A549 (cell line): ENCODE results near the gene PROM2. TPM values are rescaled to one million over a fixed set of nuclear protein-coding genes. Genes with fewer than 3 reads are reported as not detected.

Source experiments
- ATAC-seq, 2 experiments: fragments of 200-7000 bp in 1 of 2; fragments of >200 bp in 1 of 2; cut with Nextera tagmentation in 1 of 2; cut with Tn5 transposase in 1 of 2; 3 replicates each; pipeline versions ENCODE4 v1.8.0 to v1.9.1; 2018 to 2020; ENCODE audit warnings: mild to moderate bottlenecking in 1 of 2, moderate library complexity in 1 of 2
- CTCF ChIA-PET: fragments of 300-600 bp; sonication (Branson Sonifier 250); formaldehyde crosslinking; extraction: SDS; loops from one replicate; lab custom pipeline; 2021; ENCODE audit warnings: antibody characterized with exemption, inconsistent platforms; lab: Yijun Ruan, JAX
- POLR2A ChIA-PET: fragments of 350-600 bp; formaldehyde crosslinking; extraction: SDS; loops from one replicate; lab custom pipeline; 2021; ENCODE audit warnings: antibody characterized with exemption, inconsistent platforms; lab: Yijun Ruan, JAX
- DNase-seq, 2 experiments: peaks; one replicate each; pipeline versions ENCODE4 v3.0.0 to v3.0.0-alpha.2; 2011 to 2016; ENCODE audit warnings: low read depth in 1 of 2, low spot score in 1 of 2
- FAIRE-seq: peaks from 2 replicates; lab custom pipeline; 2011; peaks lifted over from hg19 to GRCh38; lab: Jason Lieb, UNC
- H3K27ac ChIP-seq, 2 experiments: fragments of >200 bp; sonication (Bioruptor Twin); formaldehyde crosslinking; 3 replicates each; pipeline ENCODE4 v1.5.1; 2016 to 2017
- H3K4me1 ChIP-seq: fragments of >200 bp; sonication (Bioruptor Twin); formaldehyde crosslinking; 3 replicates; pipeline ENCODE4 v1.6.1; 2016
- H3K4me2 ChIP-seq: fragments of >200 bp; sonication (Bioruptor Twin); formaldehyde crosslinking; 3 replicates; pipeline ENCODE4 v1.6.1; 2016
- H3K4me3 ChIP-seq: fragments of >200 bp; sonication (Bioruptor Twin); formaldehyde crosslinking; 3 replicates; pipeline ENCODE4 v1.5.1; 2016
- H3K9me3 ChIP-seq: fragments of >200 bp; sonication (Bioruptor Twin); formaldehyde crosslinking; 3 replicates; pipeline ENCODE4 v1.6.1; 2016
- BHLHE40 ChIP-seq: IDR thresholded peaks from 2 replicates; pipeline ENCODE4 v1.6.1; 2012; ENCODE audit warnings: low read depth, low read length, inconsistent platforms
- CBX2 ChIP-seq: fragments of 200-600 bp; sonication (generic); IDR thresholded peaks from 2 replicates; pipeline ENCODE4 v1.6.1; 2016; ENCODE audit warnings: low read depth, mild to moderate bottlenecking, borderline replicate concordance
- CEBPB ChIP-seq, 2 experiments: fragments of >200 bp in 1 of 2; sonication (Bioruptor Twin) in 1 of 2; formaldehyde crosslinking in 1 of 2; IDR thresholded peaks; 2 replicates each; pipeline ENCODE4 v1.6.1; 2012 to 2016
- CHD2 ChIP-seq: fragments of 150-350 bp; IDR thresholded peaks from 2 replicates; pipeline ENCODE4 v1.6.1; 2014; ENCODE audit warnings: low read length; ENCODE audit not compliant: partially characterized antibody
- CTCF ChIP-seq: fragments of >200 bp; sonication (Bioruptor Twin); formaldehyde crosslinking; IDR thresholded peaks from 3 replicates; pipeline ENCODE4 v1.5.1; 2016
- EP300 ChIP-seq, 2 experiments: fragments of >200 bp; sonication (Bioruptor Twin); formaldehyde crosslinking; IDR thresholded peaks; 2 replicates in 1 of 2; 3 replicates in 1 of 2; pipeline ENCODE4 v1.6.1; 2016 to 2017
- HOXA7 ChIP-seq: fragments of 250-450 bp; sonication (Bioruptor Pico); IDR thresholded peaks from 2 replicates; pipeline ENCODE4 v1.5.0; 2020; ENCODE audit warnings: mild to moderate bottlenecking, moderate library complexity
- HOXB13 ChIP-seq: fragments of 250-450 bp; sonication (Bioruptor Pico); IDR thresholded peaks from 2 replicates; pipeline ENCODE4 v1.5.0; 2020; ENCODE audit warnings: low read depth, mild to moderate bottlenecking, moderate library complexity
- KDM5A ChIP-seq: fragments of 200-600 bp; sonication (generic); IDR thresholded peaks from 2 replicates; pipeline ENCODE4 v1.6.1; 2016; ENCODE audit warnings: antibody characterized with exemption, mild to moderate bottlenecking
- NFE2L2 ChIP-seq: fragments of 150-350 bp; conservative IDR thresholded peaks from 2 replicates; pipeline ENCODE4 v1.6.1; 2014; ENCODE audit warnings: low read length
- PBX3 ChIP-seq: IDR thresholded peaks from 2 replicates; pipeline ENCODE4 v1.6.1; 2012
- POLR2A ChIP-seq: IDR thresholded peaks from 2 replicates; pipeline ENCODE4 v1.6.1; 2012; ENCODE audit warnings: mild to moderate bottlenecking, low read length
- RAD21 ChIP-seq, 2 experiments: fragments of >200 bp in 1 of 2; sonication (Bioruptor Twin) in 1 of 2; formaldehyde crosslinking in 1 of 2; IDR thresholded peaks in 1 of 2; conservative IDR thresholded peaks in 1 of 2; 2 replicates in 1 of 2; 3 replicates in 1 of 2; pipeline ENCODE4 v1.6.1; 2012 to 2018; ENCODE audit warnings: inconsistent platforms in 1 of 2
- RARB ChIP-seq: fragments of 250-450 bp; sonication (Bioruptor Pico); IDR thresholded peaks from 2 replicates; pipeline ENCODE4 v1.8.0; 2021; ENCODE audit warnings: mild to moderate bottlenecking, moderate library complexity
- REST ChIP-seq: fragments of 200-600 bp; sonication (generic); IDR thresholded peaks from 2 replicates; pipeline ENCODE4 v1.6.1; 2016; ENCODE audit warnings: antibody characterized with exemption, mild to moderate bottlenecking, moderate library complexity
- RNF2 ChIP-seq: fragments of 200-600 bp; sonication (generic); IDR thresholded peaks from 2 replicates; pipeline ENCODE4 v1.6.1; 2016; ENCODE audit warnings: low read depth, mild to moderate bottlenecking, antibody characterized with exemption, moderate library complexity, borderline replicate concordance
- SMC3 ChIP-seq: fragments of >200 bp; sonication (Bioruptor Twin); formaldehyde crosslinking; IDR thresholded peaks from 3 replicates; pipeline ENCODE4 v1.6.1; 2018; ENCODE audit warnings: inconsistent platforms
- ZFP36 ChIP-seq: fragments of 450-650 bp; IDR thresholded peaks from 2 replicates; pipeline ENCODE4 v1.6.1; 2014; ENCODE audit warnings: borderline replicate concordance; ENCODE audit not compliant: partially characterized antibody
- WGBS: methylation state at CpG from one replicate; pipeline ENCODE4 v1.1.6; 2017; ENCODE audit errors: missing lambda C conversion rate; 5-methylcytosine and 5-hydroxymethylcytosine counted together
- polyA plus RNA-seq, 4 experiments: library from polyadenylated mRNA; depleted of rRNA in 3 of 4; stranded (reverse); fragments of >200 nt; fragmentation: RNase III in 1 of 4; extraction: RNeasy Plus Mini Kit Qiagen cat#74134 plus additional on column Dnase treatment in 1 of 4; gene quantifications; 2 replicates in 3 of 4; 3 replicates in 1 of 4; pipeline ENCODE4 v1.2.3, GENCODE V29; 2011 to 2017
- TF ChIP-seq, protein P1 (sequence below): fragments of >200 bp; sonication (Bioruptor Twin); formaldehyde crosslinking; IDR thresholded peaks from 2 replicates; pipeline ENCODE4 v1.6.1; 2016

Gene PROM2
- polyA plus RNA-seq, 2 of the 4 experiments (the other 2 are of a cell fraction) = 0.08 to 0.09 TPM

DNA sequence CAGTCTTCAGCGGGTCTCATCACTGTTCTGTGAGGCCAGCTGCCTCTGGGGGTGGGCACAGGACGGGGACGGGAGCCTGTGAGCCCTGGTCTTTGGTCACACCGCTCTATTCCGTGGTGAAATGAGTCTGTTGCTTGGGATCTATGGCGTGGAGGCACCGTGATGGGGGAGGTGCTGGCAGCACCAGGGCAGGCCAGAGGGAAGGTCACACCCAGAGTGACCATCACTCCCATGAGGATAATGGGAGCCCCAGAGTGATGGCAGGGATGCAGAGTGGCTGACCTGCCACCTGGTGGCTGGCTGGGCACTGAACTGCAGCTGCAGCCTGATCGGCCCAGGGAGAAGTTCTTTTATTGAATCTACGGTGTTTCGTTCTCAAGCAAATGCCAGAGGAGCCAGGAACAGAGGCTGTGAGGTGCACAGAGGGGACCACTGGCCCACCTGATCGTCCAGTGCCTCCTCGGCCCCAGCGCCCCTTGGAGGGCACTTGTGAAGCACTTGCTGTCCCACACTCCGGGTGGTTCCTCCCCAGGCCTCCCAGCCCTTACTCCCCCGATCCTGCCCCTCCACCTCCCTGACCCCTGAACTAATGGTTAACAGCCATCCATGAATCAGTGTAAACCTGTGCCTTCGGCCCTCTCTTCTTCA lies 40.8 kb downstream of the PROM2 start:
- TF ChIP-seq CTCF (peak; percentile 29; the same call in 2 of the 3 replicates), RAD21 (conservative IDR thresholded peaks at IDR 0.05 in 1 of 2, IDR thresholded peaks at IDR 0.05 in 1 of 2) (peak; percentile 33 to 56; a peak in 2 of 5 replicates), CEBPB (IDR thresholded peaks at IDR 0.05) (no peak)
- Histone ChIP-seq H3K4me2 (no peak overlapping the region), H3K4me1 (no peaks in the 10 kb centered on the region), H3K4me3 (no peak overlapping the region), H3K9me3 (no peaks in the 10 kb centered on the region), H3K27ac (no peak overlapping the region)
- no peak for FAIRE-seq
- ATAC-seq = peak; percentile 30 to 86; a peak in 3 of 6 replicates
- peak; percentile 45 to 52 for DNase-seq
- WGBS = 33% methylated on average over 15 of the region's 16 CpGs
- POLR2A ChIA-PET = no interaction called here
- CTCF ChIA-PET = no interaction called here

DNA sequence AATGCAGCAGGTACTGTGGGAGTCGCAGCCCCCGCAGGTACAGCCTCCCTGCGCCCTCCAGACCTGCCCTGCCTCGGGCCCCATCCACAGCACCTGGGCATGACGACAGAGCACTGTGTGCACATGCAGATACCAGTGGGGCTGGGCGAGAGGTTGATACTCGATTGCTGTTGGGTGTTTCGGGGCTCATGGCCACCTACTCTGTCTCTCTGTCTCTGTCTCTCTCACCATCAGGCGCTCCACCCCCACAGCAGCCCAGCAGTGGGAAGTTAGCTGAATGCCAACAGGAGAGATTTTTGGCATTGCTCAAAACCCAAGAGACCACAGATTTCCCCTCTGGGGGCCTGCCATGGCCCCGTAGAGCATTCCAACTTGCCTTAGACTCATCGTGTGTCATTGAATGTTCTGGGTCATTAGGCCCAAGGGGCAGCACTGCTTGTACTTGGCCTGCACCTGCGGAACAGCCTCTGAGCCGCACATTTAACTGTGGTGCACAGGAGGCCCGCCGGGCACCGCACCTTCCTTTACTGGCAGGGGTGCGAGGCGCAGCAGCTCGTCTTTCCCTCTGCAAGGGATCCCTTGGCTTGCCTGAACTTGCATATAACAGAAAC lies 41.7 kb downstream of the PROM2 start:
- ChIA-PET POLR2A (no interaction called here), CTCF (interaction anchor here (1.2 kb wide), 1 partner anchor 40 kb away, joined by 3 read pairs; no protein-coding TSS in a partner anchor)
- H3K4me1 ChIP-seq = no peaks in the 10 kb centered on the region
- H3K4me2 ChIP-seq = no peak overlapping the region
- DNase-seq (no peak), ATAC-seq (no peak), FAIRE-seq (no peak)
- WGBS = 55% methylated on average over 18 of the region's 19 CpGs
- no peaks in the 10 kb centered on the region for H3K9me3 ChIP-seq
- no peak overlapping the region for H3K27ac ChIP-seq
- no peak for TF ChIP-seq RAD21 (conservative IDR thresholded peaks at IDR 0.05 in 1 of 2, IDR thresholded peaks at IDR 0.05 in 1 of 2)
- TF ChIP-seq, protein P1, sequence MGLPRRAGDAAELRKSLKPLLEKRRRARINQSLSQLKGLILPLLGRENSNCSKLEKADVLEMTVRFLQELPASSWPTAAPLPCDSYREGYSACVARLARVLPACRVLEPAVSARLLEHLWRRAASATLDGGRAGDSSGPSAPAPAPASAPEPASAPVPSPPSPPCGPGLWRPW = no peak
- TF ChIP-seq CHD2 = no peak
- no peak for TF ChIP-seq ZFP36
- no peak for TF ChIP-seq KDM5A
- TF ChIP-seq CBX2 = no peak
- no peak for TF ChIP-seq HOXB13 (CRISPR knock-in tag)
- TF ChIP-seq POLR2A = no peak
- TF ChIP-seq NFE2L2 = no peak
- TF ChIP-seq EP300 (IDR thresholded peaks at IDR 0.05) = no peak
- TF ChIP-seq RNF2 = no peak
- no peak for TF ChIP-seq HOXA7 (CRISPR knock-in tag)
- TF ChIP-seq RARB (CRISPR knock-in tag) = no peak
- no peak for TF ChIP-seq PBX3
- no peak for TF ChIP-seq BHLHE40
- no peak for TF ChIP-seq SMC3
- no peak for TF ChIP-seq REST
- H3K4me3 ChIP-seq = no peak overlapping the region
